ENCODE measurements around the gene VCL.

- TF ChIP-seq ZBTB7A (IDR thresholded peaks at IDR 0.05; ENCODE audit: low read depth) = no peak
- no peak for TF ChIP-seq REST (IDR thresholded peaks at IDR 0.05; ENCODE audit: low read depth)
- TF ChIP-seq CEBPB (IDR thresholded peaks at IDR 0.05) = no peak
- no peak for TF ChIP-seq TAF1 (IDR thresholded peaks at IDR 0.05; ENCODE audit: low read depth)
- TF ChIP-seq TCF12 (IDR thresholded peaks at IDR 0.05; ENCODE audit: low read depth) = no peak
- TF ChIP-seq EP300 (IDR thresholded peaks at IDR 0.05; ENCODE audit: borderline replicate concordance) = no peak
- no peak for TF ChIP-seq NFIC (IDR thresholded peaks at IDR 0.05)
- TF ChIP-seq YY1 (IDR thresholded peaks at IDR 0.05; ENCODE audit: low read depth) = no peak
- no peak for TF ChIP-seq MAX (IDR thresholded peaks at IDR 0.05)
Observed at GRCh38 chr10:74110120-74110519, 112.2 kb downstream of the VCL start.
